GM12878 (cell line): ENCODE measurements around the gene CAPN7. TPM values are rescaled to one million over a fixed set of nuclear protein-coding genes. Genes with fewer than 3 reads are reported as not detected.

ENCODE experiments used
- ATAC-seq: fragments of 200-7000 bp; cut with Tn5 transposase; 3 replicates; pipeline ENCODE4 v1.9.1; 2020; ENCODE audit warnings: mild to moderate bottlenecking, moderate library complexity
- BruUV-seq: library from RNA; stranded (reverse); fragments of 400-500 nt; replicated peaks from 2 replicates; lab custom pipeline; 2021; lab: Mats Ljungman, UMichigan
- CTCF ChIA-PET: fragments of 300-600 bp; sonication (Branson Sonifier 250); formaldehyde crosslinking; extraction: SDS; loops from one replicate; lab custom pipeline; 2021; ENCODE audit warnings: inconsistent platforms; lab: Yijun Ruan, JAX
- POLR2A ChIA-PET: fragments of 350-600 bp; formaldehyde crosslinking; extraction: SDS; loops from one replicate; lab custom pipeline; 2021; ENCODE audit warnings: inconsistent platforms; lab: Charles Lee
- RAD21 ChIA-PET: fragments of 300-600 bp; sonication (Branson Sonifier 250); formaldehyde crosslinking; loops from one replicate; lab custom pipeline; 2023; ENCODE audit warnings: antibody characterized with exemption; ENCODE audit not compliant: unreplicated experiment; lab: Charles Lee
- SMC1A ChIA-PET: fragments of 300-600 bp; sonication (Branson Sonifier 250); formaldehyde crosslinking; loops from one replicate; lab custom pipeline; 2023; ENCODE audit not compliant: unreplicated experiment, uncharacterized antibody; lab: Charles Lee
- DNase-seq: peaks from one replicate; pipeline ENCODE4 v3.0.0-alpha.2; 2011; ENCODE audit warnings: low read depth, low spot score
- FAIRE-seq: peaks from 3 replicates; lab custom pipeline; 2011; peaks lifted over from hg19 to GRCh38; lab: Jason Lieb, UNC
- H2AFZ ChIP-seq: 2 replicates; pipeline ENCODE4 v1.6.0; 2011; ENCODE audit warnings: low read depth, low read length, control low read depth; ENCODE audit not compliant: control insufficient read depth
- H3K27ac ChIP-seq: 2 replicates; pipeline ENCODE4 v1.5.1; 2011; ENCODE audit warnings: control low read depth; ENCODE audit not compliant: control insufficient read depth, insufficient read depth
- H3K27me3 ChIP-seq, 2 experiments: replicated peaks in 1 of 2; 2 replicates each; pipeline versions ENCODE4 v1.6.0 to v1.6.1; 2011; ENCODE audit warnings: low read length in 1 of 2; ENCODE audit not compliant: control insufficient read depth in 2 of 2, insufficient read depth in 2 of 2
- H3K36me3 ChIP-seq, 2 experiments: 2 replicates each; pipeline ENCODE4 v1.5.1; 2011; ENCODE audit warnings: low read length in 1 of 2; ENCODE audit not compliant: control insufficient read depth in 2 of 2, insufficient read depth in 2 of 2
- H3K4me1 ChIP-seq: 2 replicates; pipeline ENCODE4 v1.6.1; 2011; ENCODE audit warnings: mild to moderate bottlenecking, low read length, moderate library complexity, mixed read lengths; ENCODE audit not compliant: control insufficient read depth, insufficient read depth
- H3K4me2 ChIP-seq: 2 replicates; pipeline ENCODE4 v1.6.0; 2011; ENCODE audit warnings: control low read depth; ENCODE audit not compliant: control insufficient read depth, insufficient read depth
- H3K4me3 ChIP-seq: fragments of 200-600 bp; sonication (generic); 2 replicates; pipeline ENCODE4 v1.5.1; 2016
- H3K79me2 ChIP-seq: 2 replicates; pipeline ENCODE4 v1.6.0; 2011; ENCODE audit warnings: low read length; ENCODE audit not compliant: control insufficient read depth, insufficient read depth
- H3K9ac ChIP-seq: 2 replicates; pipeline ENCODE4 v1.8.0; 2011; ENCODE audit warnings: low read length, control low read depth, mixed read lengths; ENCODE audit not compliant: control insufficient read depth, insufficient read depth
- H3K9me3 ChIP-seq: replicated peaks from 3 replicates; pipeline ENCODE4 v1.5.1; 2011; ENCODE audit warnings: mild to moderate bottlenecking, low read length; ENCODE audit not compliant: control insufficient read depth, insufficient read depth
- H4K20me1 ChIP-seq: 2 replicates; pipeline ENCODE4 v1.6.0; 2011; ENCODE audit not compliant: control insufficient read depth, insufficient read depth
- ATF7 ChIP-seq: fragments of 450-650 bp; IDR thresholded peaks from 2 replicates; pipeline ENCODE4 v1.6.1; 2016; ENCODE audit warnings: low read depth, mild to moderate bottlenecking
- BRCA1 ChIP-seq: IDR thresholded peaks from 2 replicates; pipeline ENCODE4 v1.6.1; 2011; ENCODE audit warnings: low read depth, low read length, improper control_type of control experiment
- DPF2 ChIP-seq: fragments of 450-650 bp; IDR thresholded peaks from 2 replicates; pipeline ENCODE4 v1.6.1; 2017; ENCODE audit warnings: mild to moderate bottlenecking
- KLF5 ChIP-seq: fragments of 450-650 bp; IDR thresholded peaks from 2 replicates; pipeline ENCODE4 v1.6.1; 2014; ENCODE audit warnings: mild to moderate bottlenecking; ENCODE audit not compliant: partially characterized antibody
- NBN ChIP-seq: fragments of 450-650 bp; IDR thresholded peaks from 2 replicates; pipeline ENCODE4 v1.6.1; 2016
- NR2C2 ChIP-seq: IDR thresholded peaks from 2 replicates; pipeline ENCODE4 v1.6.1; 2011; ENCODE audit warnings: borderline replicate concordance, low read depth; ENCODE audit not compliant: control insufficient read depth, insufficient read length
- NRF1 ChIP-seq: conservative IDR thresholded peaks from 2 replicates; pipeline ENCODE4 v1.6.1; 2011; ENCODE audit warnings: mild to moderate bottlenecking, low read depth, low read length, improper control_type of control experiment
- RAD21 ChIP-seq: IDR thresholded peaks from 2 replicates; pipeline ENCODE4 v1.6.1; 2011; ENCODE audit warnings: mild to moderate bottlenecking, low read depth, low read length, moderate library complexity; ENCODE audit not compliant: insufficient read depth
- RELA ChIP-seq: fragments of 450-650 bp; IDR thresholded peaks from 2 replicates; pipeline ENCODE4 v1.8.0; 2014; ENCODE audit warnings: borderline replicate concordance; ENCODE audit not compliant: partially characterized antibody
- REST ChIP-seq: IDR thresholded peaks from 2 replicates; pipeline ENCODE4 v1.6.1; 2012; ENCODE audit warnings: mild to moderate bottlenecking, low read depth, low read length
- SIN3A ChIP-seq: IDR thresholded peaks from 2 replicates; pipeline ENCODE4 v1.6.1; 2012; ENCODE audit warnings: low read depth, low read length, improper control_type of control experiment
- SUPT20H ChIP-seq: IDR thresholded peaks from 2 replicates; pipeline ENCODE4 v1.6.1; 2011; ENCODE audit warnings: low read depth, mild to moderate bottlenecking, low read length, moderate library complexity, borderline replicate concordance; ENCODE audit not compliant: control insufficient read depth
- TCF3 ChIP-seq: IDR thresholded peaks from 2 replicates; pipeline ENCODE4 v1.6.1; 2012; ENCODE audit warnings: low read depth, mild to moderate bottlenecking, low read length, borderline replicate concordance; ENCODE audit not compliant: insufficient read depth
- ZNF24 ChIP-seq: fragments of 450-650 bp; IDR thresholded peaks from 2 replicates; pipeline ENCODE4 v1.6.1; 2017; ENCODE audit warnings: antibody characterized with exemption, mild to moderate bottlenecking
- ZNF274 ChIP-seq: IDR thresholded peaks from one replicate; pipeline ENCODE4 v1.8.0; 2011; ENCODE audit not compliant: insufficient read length, insufficient read depth
- WGBS: methylation state at CpG from one replicate; pipeline ENCODE4 v1.1.6; 2016; ENCODE audit warnings: low lambda C conversion rate; ENCODE audit not compliant: insufficient replicate concordance, insufficient coverage; ENCODE audit errors: missing lambda C conversion rate; 5-methylcytosine and 5-hydroxymethylcytosine counted together
- in situ Hi-C: fragments of 300-500 bp; cut with MboI; formaldehyde crosslinking; loops from 9 replicates; pipeline ENCODE4 v1.14.3; 2018; ENCODE audit warnings: mixed read lengths
- intact Hi-C: fragments of 100-400 bp; cut with micrococcal nuclease; formaldehyde crosslinking; loops from one replicate; pipeline ENCODE4 v1.14.2; 2022; ENCODE audit not compliant: unreplicated experiment
- polyA plus RNA-seq, 11 experiments: library from polyadenylated mRNA; depleted of rRNA in 4 of 11; unstranded in 6 of 11; stranded (reverse) in 5 of 11; fragments of >200 nt; fragmentation: Nextera tagmentation in 4 of 11; fragmentation: Illumina TruSeq in 1 of 11; extraction: Ambion mirVana in 4 of 11; extraction: Trizol in 1 of 11; gene quantifications; 1 replicate in 1 of 11; 2 replicates in 10 of 11; pipeline versions ENCODE4 v1.2.1 to v1.2.3, GENCODE V29; 2011 to 2016; ENCODE audit warnings: inconsistent platforms in 2 of 11, missing spikeins in 2 of 11, low read depth in 1 of 11
- total RNA-seq, 4 experiments: library from RNA; depleted of rRNA in 3 of 4; stranded (reverse); fragments of >200 nt in 3 of 4; fragmentation: Illumina TruSeq in 1 of 4; extraction: Trizol in 1 of 4; gene quantifications; 2 replicates each; pipeline versions ENCODE4 v1.2.1 to v1.2.3, GENCODE V29; 2013 to 2021
- TF ChIP-seq, protein P1 (sequence below): IDR thresholded peaks from 2 replicates; pipeline ENCODE4 v1.6.1; 2011; ENCODE audit warnings: mild to moderate bottlenecking, low read depth, low read length, moderate library complexity; ENCODE audit not compliant: insufficient replicate concordance
- TF ChIP-seq, protein P2 (sequence below): fragments of 450-650 bp; IDR thresholded peaks from 2 replicates; pipeline ENCODE4 v1.6.1; 2017; ENCODE audit warnings: mild to moderate bottlenecking

CAPN7 gene
- total and polyA plus RNA-seq, 10 of the 15 experiments (the other 5 are each of a cell fraction or from before 2014, with no cell fraction given), result 5.3 to 27.0 (median 18.2) TPM

- Histone ChIP-seq H3K4me3 (no peak overlapping the region), H3K4me1 (peaks cover 24% of the 10 kb centered on the region), H3K79me2 (peaks cover 6% of the 10 kb centered on the region), H3K9me3 (no peaks in the 10 kb centered on the region), H2AFZ (no peak overlapping the region), H3K27ac (no peak overlapping the region), H3K27me3 (no peaks in the 10 kb centered on the region), H3K4me2 (no peak overlapping the region), H4K20me1 (no peaks in the 10 kb centered on the region), H3K9ac (no peak overlapping the region), H3K36me3 (peaks cover 10 to 44% of the 10 kb centered on the region in 2 experiments)
- ChIA-PET POLR2A (interaction anchor here (0.9 to 2.4 kb wide), 2 partner anchors 13 to 139 kb away, joined by 3 to 10 read pairs; no protein-coding TSS in a partner anchor), SMC1A (interaction anchor here (0.6 to 16.3 kb wide), 26 partner anchors 11 to 292 kb away, joined by 3 to 223 read pairs (median 6); partner anchors contain the start of gene CAPN7), CTCF (interaction anchor here (0.8 to 11.8 kb wide), 20 partner anchors 9 to 291 kb away, joined by 3 to 302 read pairs (median 24); partner anchors contain the start of genes CAPN7 and SH3BP5), RAD21 (interaction anchor here (0.6 to 10.2 kb wide), 13 partner anchors 9 to 291 kb away, joined by 3 to 143 read pairs (median 7); partner anchors contain the start of genes CAPN7 and SH3BP5)
- intact Hi-C loops (no loop called here), in situ Hi-C loops (loop anchor here (5.0 to 10.0 kb wide), 2 partner anchors 116 to 289 kb away; no protein-coding TSS in a partner anchor)
- no peak for ATAC-seq
- BruUV-seq, result no TSS peak
- 91% methylated on average over 19 of the region's 19 CpGs for WGBS
- no peak for FAIRE-seq
- no peak for DNase-seq
- TF ChIP-seq ZNF24, result no peak
- no peak for TF ChIP-seq TCF3
- TF ChIP-seq DPF2, result no peak
- no peak for TF ChIP-seq KLF5
- TF ChIP-seq, protein P1, sequence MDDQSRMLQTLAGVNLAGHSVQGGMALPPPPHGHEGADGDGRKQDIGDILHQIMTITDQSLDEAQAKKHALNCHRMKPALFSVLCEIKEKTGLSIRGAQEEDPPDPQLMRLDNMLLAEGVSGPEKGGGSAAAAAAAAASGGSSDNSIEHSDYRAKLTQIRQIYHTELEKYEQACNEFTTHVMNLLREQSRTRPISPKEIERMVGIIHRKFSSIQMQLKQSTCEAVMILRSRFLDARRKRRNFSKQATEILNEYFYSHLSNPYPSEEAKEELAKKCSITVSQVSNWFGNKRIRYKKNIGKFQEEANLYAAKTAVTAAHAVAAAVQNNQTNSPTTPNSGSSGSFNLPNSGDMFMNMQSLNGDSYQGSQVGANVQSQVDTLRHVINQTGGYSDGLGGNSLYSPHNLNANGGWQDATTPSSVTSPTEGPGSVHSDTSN, result no peak
- TF ChIP-seq SIN3A, result no peak
- TF ChIP-seq NRF1, result no peak
- no peak for TF ChIP-seq ZNF274
- no peak for TF ChIP-seq REST
- no peak for TF ChIP-seq ATF7
- TF ChIP-seq SUPT20H, result no peak
- TF ChIP-seq NBN, result no peak
- no peak for TF ChIP-seq RAD21
- TF ChIP-seq, protein P2, sequence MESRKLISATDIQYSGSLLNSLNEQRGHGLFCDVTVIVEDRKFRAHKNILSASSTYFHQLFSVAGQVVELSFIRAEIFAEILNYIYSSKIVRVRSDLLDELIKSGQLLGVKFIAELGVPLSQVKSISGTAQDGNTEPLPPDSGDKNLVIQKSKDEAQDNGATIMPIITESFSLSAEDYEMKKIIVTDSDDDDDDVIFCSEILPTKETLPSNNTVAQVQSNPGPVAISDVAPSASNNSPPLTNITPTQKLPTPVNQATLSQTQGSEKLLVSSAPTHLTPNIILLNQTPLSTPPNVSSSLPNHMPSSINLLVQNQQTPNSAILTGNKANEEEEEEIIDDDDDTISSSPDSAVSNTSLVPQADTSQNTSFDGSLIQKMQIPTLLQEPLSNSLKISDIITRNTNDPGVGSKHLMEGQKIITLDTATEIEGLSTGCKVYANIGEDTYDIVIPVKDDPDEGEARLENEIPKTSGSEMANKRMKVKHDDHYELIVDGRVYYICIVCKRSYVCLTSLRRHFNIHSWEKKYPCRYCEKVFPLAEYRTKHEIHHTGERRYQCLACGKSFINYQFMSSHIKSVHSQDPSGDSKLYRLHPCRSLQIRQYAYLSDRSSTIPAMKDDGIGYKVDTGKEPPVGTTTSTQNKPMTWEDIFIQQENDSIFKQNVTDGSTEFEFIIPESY, result no peak
- TF ChIP-seq NR2C2, result no peak
- no peak for TF ChIP-seq RELA
- no peak for TF ChIP-seq BRCA1
Observed at GRCh38 chr3:15265655-15266509, 59.8 kb downstream of the CAPN7 start.
